Loucy (cell line): ENCODE results near the gene COL25A1.

Experiments
- CTCF ChIP-seq: fragments of 200-600 bp; sonication (generic); conservative IDR thresholded peaks from 2 replicates; pipeline ENCODE4 v1.5.1; 2014; ENCODE audit warnings: mild to moderate bottlenecking, antibody characterized with exemption, low read length
- EZH2phosphoT487 ChIP-seq: fragments of 200-600 bp; IDR thresholded peaks from 2 replicates; pipeline ENCODE4 v1.6.1; 2018; ENCODE audit warnings: antibody characterized with exemption, mild to moderate bottlenecking, moderate library complexity, borderline replicate concordance

- TF ChIP-seq CTCF (no peak), EZH2phosphoT487 (no peak)
Observed at GRCh38 chr4:109186458-109186945, 116.0 kb downstream of the COL25A1 start.
